ENCODE measurements around the gene DOK5.
A peak's percentile ranks its signal among the peaks of the same experiment; 100 is the strongest.

The DOK5 gene

DNA sequence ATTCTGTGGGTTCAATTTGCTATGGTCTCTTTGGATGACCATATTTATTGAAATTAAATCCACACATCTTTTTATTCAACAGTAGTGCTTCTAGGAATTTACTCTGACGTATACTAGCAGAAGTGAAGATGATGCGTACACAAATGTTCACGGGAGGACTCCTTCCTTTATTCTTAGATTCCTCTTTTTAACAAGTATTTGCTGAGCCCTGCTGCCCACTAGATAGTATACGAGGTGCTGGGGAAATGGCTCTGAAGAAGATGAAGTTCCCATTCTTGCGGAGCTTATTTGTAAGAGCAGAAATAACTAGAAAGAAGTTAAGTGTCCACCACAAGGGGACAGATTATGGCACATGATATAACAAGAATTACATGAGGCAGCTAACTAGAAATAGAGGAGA is 145.2 kb downstream of the DOK5 start:
- no peak for DNase-seq

DNA sequence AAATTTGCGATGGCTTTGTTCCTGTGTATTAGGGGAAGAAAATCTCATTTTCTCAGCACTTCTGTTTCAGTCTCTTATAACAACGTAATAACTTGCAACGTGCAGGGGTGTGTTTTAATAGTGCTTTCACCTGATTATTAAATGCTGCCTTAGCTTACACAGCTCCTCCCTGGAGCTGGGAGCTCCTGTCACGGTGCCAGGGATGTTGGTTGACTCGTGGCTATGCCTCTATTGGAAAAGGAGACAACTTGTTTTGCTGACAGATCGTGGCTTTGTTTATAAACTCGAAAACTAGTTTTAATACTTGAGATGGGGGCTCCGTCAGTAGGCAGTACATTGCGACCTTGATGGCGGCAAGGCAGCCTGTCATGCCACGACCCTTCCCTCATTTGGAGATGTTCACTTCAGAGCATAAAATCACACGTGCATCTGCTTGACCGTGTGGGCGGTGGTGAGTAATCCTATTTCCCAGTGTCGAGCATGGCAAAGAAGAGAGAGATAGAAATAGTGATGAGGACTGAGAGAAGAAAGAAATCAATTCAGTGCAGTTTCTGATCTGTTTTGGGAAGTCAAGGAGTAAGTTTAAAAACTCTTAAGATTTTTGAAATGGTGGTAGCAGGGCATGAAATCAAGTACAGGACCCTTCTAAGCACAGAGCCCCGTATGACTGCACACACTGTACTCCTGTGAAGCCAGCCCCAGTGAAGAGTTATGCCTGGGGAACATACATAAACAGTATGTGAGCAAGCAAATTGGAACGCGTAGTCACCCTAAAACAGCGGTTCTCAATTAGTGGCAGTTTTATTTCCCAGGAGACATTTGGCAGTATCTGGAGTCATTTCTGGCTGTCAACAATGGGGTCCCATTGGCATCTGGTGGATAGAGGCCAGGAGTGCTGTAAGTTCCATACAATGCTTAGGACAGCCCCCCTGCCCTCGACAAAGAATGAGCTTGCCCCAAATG is 147.2 kb downstream of the DOK5 start:
- DNase-seq = no peak

DNA sequence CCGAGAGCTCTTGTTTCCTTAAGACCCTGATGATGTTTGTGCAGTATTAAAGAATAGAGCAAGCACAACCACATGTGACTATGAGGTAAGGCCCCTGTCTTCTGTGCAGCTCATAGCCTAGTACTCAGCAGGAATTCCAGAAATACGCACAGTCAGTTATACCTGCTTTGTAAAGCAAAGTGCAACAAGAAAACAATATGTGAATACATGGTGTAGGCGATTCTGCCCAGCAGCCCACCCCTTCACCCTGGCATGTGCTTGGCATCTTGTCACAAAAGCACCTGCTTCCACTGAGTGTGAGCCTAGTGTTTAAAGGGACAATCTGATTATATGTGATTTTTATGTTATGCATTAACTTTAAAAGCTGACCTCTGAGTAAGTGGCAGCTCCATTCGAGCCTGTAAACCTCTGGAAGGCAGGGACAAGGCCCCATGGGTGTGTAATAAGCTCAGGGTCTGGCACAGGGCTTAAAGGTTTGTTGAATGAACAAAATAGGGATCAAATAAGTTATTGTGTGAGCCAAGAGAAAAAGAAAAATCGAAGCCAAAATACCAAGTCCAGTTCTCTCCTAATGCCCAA is 148.7 kb downstream of the DOK5 start:
- DNase-seq = no peak

DNA sequence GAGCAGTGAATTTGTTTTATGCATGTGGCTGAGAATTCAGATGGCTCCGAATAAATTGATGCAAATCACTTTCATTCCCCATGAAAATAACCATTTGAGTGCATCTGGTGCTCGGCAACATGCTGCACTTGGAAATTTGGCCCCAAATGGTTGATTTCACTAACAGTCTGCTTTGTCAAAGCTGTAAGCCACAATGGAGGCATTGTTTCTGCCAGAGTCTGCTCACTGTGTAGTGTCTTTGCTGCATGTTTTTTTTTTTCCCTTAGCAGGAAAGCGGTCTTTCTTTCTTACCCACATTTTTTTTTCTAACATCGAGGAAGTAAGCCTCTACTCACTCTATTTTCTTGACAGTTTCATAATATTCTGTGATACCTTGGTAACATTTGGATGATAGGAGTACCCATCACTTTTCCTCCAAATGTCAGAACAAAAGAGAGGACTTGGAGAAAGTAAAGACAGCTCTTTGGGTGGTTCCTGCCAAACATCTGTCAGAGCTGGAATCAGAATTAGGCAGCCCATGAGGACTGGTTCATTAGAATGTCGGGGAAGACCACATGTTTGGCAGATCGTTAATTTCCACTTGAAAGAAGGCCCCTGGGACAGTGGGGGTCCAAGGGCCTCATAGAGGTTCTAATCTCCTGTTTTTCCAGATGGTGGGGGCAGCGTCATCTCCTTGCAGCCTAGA is 149.5 kb downstream of the DOK5 start:
- no peak for DNase-seq

DNA sequence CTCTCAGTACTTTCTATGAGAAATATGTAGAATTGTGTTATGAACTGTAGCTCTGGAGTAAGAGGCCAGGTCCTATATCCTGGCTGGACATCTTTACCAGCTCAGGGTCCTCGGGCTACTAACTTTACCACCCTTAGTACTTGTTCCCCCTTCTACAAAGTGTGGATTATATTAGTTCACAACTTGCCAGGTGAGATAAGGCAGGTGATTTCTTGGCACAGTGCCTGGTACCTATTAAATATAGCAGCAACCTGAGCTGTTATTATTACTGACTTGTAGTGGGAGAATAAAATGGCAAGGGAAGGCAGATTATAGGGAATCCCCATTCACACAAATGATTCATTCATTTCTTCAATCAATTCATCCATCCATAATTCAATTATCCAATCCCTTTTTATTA is 150.1 kb downstream of the DOK5 start:
- DNase-seq = no peak

DNA sequence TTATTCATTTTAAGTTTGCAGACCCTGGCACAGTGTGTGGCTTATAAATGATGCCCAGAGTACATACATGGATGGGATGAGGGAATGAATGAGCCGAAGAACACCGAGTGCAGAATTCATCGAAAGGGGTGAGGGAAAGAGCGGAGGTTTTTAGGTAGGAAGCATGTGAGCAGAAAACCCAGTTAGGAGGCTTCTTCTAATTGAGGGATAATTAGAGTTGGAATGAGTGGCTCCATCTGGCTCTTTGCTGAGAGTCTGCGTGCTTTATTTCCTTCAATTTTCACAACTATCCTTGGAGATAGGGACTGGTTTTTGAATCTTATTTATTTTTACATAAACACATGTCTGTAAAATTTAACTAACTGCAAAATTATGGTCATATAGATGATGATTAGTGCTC is 150.7 kb downstream of the DOK5 start:
- no peak for DNase-seq

DNA sequence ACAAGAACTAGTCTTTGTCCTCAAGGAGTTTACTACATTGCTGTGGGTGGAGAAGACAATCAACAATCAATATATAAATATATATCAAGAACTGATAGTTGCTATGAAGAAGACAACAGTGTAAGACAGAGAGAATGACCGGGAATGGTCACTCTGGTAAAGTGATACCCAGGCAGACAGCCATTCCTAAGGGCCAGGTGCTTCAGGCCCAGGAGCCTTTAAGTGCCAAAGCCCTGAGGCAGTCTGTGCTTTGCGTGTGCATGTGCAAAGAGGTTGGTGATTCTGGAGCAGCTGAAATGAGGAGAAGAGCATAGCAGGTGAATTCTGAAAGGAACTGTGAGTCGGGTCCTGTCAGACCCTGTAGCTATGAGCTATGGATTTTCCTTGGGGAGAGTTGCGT is 154.2 kb downstream of the DOK5 start:
- DNase-seq = no peak

DNA sequence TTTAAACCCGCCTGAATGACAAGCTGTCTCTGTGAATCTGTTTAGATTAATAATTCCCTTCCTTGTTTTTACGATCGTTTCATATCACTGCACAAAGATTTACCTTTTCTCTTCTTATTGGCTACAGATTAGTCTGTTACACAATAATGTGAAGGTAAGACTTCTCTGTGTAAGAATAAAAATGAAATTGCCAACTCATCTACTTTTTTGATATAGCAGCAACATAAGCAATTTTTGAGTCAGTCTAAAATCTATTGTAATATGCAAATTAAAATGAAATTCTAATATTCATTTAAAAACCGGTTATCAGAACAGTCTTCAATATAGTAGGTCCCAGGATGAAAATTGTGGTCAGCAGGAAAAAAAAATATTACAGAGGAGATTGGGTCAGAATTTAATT is 155.2 kb downstream of the DOK5 start:
- DNase-seq = no peak

DNA sequence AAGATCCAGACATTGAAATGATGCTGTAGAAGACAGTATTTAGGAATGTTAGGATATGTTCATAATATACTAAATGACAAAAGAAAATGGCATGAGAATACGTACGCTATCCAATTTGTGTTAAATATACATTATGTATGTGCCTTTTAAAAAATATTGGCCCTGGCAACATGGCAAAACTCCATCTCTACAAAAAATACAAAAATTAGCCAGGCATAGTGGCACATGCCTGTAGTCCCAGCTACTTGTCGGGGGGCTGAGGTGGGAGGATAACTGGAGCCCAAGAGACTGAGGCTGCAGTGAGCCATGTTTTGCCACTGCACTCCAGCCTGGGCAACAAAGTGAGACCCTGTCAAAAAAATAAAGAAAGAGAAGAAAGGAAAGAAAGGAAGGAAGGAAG is 155.7 kb downstream of the DOK5 start:
- no peak for DNase-seq

DNA sequence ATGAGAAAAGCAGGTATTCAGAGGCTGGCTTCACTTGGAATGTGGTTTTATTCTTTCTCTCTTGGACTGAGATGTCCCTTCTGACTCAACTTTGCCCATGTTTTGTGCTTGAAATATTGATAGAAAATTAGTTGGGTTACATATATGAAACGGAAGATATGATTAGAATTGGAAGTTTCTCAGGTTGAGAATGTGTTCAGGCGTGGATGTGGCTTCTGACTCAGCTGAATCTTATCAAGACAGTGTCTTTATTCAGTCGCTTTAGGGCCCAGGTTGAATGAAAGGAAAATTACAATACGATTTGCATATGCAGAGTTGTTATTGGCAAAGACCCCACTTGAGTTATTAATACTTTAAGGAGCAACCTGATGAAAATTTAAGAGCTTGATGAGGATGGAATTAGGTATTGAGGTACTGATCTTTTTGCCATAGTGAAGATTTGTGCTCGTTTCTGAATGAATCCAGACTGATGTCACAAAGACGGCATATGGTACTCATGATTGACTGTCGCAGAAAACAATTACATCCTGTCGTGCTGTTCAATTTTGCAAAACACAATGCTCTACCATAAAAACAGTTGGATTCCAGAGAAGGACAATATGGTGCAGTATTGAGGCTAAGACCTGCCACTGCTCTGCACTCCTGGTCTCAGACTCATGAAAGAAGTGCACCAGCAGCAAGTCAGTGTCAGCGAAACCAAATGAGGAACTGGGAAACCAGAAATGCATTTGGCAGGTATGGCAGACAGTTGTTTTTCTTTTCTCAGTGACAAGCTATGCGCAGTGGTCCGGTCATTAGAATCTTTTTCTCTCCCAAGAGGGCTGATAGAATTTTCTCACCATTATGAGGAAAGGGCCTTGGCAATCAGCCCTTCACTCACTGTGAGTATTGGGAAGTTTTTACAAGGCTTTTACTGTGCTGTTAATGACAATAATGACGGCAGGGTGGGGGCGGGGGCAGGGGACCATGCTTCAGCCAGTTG is 158.3 kb downstream of the DOK5 start:
- DNase-seq = no peak

DNA sequence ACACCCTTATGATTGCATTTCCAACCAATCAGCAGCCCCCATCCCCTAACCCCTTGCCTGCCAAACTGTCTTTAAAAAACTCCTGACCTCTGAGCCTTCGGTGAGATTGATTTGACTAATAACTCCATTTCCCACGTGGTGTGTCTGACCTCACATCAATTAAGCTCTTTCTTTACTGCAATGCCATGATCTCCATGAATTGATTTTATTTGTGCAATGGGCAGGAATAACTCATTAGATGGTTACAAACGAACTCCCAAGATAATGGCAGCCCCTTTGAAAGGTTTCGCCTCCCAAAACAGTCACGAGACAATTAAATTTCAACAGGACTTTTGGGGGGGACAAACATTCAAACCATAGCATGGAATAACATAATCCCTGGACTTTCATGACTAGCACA is 161.2 kb downstream of the DOK5 start:
- DNase-seq = no peak

DNA sequence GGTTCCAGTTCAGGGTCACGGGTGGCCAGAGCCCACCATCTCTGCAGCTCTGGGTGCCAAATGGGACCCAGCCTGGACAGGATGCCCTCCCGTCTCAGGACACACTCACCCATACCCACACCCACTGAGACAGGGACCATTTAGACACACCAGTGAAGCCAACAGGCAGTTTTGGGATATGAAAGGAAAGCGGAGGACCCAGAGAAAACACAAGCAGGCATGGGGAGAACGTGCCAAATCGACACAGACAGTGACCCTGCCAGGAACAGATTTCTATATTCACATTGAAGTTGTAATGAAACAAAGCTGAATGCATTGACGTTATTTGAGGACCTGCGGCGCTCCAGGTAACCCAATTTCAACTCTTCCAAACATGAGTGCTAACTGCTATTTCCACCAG is 164.5 kb downstream of the DOK5 start:
- no peak for DNase-seq

DNA sequence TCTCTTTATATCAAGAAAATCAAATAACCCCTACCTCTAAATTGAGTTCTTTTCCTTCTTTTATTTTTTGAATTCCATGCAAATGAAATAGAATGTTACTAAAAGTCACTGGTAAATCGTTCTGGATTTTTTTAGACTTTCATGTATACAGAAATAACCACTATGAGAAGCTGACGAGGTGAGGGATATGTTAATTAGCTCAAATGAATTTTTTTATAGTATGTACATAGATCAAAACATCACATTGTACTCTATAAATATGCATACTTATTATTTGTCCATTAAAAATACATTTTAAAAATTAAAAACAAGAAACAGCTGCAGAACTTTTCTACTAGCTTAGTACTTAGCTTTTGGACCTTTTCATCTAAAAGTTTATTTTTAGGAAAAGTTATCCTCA is 165.4 kb downstream of the DOK5 start:
- no peak for DNase-seq

DNA sequence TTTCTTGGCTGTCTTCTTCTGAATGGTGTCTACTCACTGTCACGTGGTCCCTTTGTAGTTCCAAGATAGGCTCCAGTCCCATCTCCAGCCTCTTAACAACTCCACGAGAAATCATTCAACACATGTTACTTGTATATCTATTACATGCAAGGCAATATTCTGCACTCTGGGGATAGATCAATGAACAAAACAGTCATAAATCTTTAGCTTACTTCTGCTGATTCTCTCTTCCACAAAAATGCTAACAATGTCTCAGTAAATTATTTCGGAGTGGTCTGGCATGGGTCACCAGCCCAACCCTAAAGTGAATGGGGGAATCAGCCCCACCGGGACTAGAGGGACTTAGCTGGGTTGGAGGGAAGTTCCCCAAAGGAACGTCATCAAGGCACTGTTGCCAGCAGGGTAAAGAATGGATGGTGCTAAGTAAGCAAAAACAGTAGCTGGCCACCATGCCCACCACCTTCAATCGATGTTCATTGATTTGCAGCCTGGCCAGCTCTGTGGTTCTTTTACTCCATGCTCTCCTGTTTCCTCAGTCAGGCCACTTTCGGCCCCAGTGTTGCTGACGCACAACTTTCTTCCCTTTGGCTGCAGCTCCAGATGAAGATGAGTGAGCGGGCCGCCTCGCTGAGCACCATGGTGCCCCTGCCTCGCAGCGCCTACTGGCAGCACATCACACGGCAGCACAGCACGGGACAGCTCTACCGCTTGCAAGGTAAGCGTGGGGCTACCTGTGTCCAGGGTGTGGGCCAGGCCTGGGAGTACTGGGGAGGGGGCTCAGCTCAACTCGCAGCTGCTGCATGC is 167.7 kb downstream of the DOK5 start:
- DNase-seq = no peak

DNA sequence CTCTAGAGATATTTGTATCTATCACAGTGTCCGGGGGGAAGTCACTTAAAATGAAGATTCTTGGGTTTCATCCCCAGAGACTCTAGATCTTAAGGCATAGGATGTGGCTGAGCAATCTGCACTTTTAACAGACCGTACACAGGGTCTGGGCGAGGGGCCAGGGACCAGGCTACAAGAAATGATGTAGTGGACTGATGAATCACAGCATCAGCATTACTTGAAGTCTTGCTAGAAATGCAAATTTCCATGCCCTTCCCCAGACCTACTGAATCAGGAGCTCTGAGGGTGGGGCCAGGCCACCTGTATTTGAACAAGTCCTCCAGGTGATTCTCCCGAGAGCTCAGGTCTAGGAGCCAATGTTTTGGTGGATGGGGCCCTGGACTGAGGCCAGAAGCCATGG is 168.4 kb downstream of the DOK5 start:
- no peak for DNase-seq

DNA sequence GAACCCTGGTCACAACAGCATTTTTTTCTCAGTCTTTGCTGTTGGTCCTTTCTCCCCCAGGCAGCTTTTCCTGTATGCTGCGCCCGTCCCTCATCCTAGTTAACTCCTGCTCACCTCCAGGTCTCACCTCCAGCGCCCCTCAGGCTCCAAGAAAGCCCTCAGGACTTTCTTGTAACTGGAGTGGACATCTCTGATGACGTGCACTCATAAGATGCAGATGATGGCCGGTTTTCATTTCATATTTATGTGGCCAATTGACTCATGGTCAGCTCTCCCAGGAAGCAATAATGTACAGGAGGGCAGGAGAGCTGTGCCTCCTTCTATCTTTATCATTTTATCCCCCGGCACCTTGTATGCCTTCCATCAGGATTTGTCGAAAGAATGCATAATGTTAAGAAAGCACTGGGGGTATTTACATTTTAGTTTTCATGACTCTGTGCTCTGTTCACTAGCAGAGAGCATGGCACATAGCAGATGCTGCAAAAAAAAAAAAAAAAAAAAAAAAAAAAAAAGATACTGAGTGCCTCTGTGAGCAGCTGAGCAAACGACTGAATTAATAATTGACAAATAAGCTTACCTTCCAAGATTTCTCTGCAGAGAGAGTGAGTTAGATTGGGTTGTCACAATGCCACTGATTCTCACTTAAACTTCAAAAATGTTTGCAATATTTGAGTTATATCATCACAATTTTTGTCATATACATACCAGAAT is 170.2 kb downstream of the DOK5 start:
- no peak for DNase-seq

DNA sequence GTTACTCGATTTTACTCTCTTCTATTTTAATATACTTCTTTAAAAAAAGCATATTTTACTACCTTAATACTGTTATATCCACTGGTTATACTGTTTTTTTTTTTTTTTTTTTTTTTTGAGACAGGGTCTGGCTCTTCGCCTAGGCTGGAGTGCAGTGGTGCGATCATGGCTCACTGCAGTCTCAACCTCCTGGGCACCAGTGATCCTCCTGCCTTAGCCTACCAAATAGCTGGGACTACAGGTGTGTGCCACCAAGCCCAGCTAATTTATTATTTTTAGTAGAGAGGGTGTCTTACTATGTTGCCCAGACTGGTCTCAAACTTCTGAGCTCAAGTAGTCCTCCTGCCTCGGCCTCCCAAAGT is 170.7 kb downstream of the DOK5 start:
- DNase-seq = no peak

DNA sequence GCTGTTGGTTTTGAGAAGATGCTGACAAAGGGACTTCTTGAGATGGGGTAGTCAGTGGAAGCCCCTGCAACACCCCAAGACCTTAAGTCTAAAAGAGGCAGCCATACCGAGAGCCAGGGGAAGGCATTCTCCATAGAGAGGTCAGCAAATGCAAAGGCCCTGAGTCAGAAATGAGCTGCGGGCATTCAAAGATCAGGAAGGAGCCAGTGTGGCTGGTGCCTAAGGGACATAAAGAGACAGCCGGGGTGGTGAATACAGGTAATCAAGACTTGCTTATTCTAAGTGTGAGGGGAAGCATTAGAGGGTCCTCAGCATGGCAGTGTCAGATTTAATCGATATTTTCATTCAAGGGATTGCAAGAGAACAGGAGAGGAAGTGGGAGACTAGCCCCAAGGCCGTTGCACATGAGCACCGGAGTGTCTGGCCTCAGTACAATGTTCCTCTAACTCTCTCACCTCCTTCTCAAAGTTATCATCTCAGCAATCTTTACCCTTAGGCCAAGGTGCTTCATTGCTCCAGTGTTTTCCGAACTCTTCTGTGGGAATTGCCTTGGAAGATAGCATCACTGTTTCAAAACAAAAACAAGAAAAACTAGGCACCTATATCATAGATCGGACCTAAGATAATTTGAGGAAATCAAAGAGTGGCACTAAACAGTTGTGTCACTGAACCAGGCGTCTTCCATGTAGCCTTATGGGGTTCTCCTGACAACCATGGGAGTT is 173.2 kb downstream of the DOK5 start:
- no peak for DNase-seq

DNA sequence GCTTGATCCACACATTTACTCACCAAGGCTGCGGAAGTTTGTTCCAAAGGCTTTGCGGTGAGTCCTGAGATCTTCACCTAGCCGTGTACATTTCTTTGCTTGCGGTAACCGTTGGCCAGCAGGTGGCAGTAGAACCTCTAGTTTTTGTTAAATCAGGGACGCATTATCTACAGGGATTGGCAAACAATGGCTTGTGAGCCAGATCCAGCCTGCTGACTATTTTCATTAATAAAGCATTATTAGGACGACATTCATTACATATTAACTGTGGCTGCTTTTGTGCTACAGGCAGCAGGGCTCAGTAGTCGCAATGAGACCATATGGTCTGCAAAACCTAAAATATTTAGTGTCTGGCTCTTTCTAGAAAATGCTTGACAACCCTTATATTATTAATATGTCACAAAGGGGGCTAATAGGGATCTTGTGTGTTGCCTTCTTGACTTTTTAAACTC is 174.1 kb downstream of the DOK5 start:
- DNase-seq = peak in 1 of 2 experiments; percentile 72

DNA sequence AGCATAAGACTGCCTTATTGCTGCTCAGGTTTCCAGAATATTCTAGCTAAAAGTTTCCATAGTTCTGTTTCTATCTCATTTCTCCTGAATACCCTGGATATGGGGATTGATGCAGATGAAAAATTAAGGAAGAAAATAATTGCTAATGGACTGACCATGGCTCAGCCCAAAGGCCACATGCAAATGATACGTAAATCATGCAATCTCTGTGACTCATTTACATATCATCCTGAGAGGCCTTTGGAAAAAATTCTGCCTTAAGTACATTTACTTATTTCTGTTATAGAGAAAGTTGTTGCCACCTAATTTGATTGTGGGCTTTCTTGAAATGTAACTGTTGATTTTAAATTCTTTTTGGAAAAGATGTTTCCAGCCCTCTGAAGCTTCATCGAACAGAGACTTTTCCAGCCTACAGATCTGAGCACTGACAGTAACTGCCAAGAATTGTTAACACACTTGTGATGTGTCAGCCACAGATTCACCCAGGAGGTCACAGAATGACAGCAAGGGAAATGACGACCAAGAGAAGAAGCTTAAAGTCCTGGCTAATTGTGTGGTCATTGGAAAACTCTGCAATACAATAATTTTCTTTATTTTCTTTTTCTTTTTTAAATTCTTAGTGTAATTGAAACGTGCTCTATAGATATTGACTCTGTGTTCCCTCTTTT is 174.8 kb downstream of the DOK5 start:
- DNase-seq = no peak
